ENCODE data around the gene MRPL40.

MRPL40 gene

DNA sequence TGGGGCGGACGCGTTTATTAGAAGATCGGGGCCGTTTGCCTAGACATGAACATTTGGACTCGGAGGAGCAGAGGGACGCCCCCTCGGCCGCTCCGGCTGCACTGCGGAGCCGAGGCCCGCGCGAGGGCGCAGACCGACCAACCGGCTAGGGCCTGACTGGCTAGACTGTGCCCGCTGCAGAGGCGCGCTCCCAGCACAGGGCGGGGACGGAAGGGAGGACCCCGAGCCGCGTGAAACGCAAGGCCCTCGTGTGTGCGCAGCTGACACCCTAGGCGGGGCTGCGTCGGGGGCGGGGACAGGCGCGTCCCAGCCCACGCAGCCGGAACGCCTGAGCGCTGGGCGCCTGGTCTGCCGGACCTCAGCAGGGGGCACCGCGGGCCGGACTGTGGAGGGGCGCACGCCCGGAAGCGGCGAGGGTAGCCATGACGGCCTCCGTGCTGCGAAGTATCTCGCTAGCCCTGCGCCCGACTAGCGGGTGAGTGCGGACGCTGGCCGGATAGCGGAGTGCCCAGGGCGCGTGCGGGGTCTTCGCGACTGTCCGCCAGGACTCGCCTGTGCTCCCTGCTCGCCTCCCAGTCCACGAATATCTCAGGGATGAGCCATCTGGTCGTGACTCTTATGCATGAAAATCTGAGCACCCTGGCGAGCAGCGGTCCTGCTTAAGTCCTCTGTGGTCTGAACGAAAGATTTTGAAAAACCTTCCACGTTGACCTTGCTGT is at the start of gene MRPL40:
MRPL40 (plus strand) TSS at position 413 of the 719 bp plus-strand sequence; CDS start at position 423, 10 bp downstream.
- H3K4me3 ChIP-seq (ENCODE audit: control insufficient read depth, low read depth, low read length), result peak within 1 kb of the TSS; percentile 88
- DNase-seq (ENCODE audit: low read depth), result peak; percentile 92
- TF ChIP-seq, protein P1, sequence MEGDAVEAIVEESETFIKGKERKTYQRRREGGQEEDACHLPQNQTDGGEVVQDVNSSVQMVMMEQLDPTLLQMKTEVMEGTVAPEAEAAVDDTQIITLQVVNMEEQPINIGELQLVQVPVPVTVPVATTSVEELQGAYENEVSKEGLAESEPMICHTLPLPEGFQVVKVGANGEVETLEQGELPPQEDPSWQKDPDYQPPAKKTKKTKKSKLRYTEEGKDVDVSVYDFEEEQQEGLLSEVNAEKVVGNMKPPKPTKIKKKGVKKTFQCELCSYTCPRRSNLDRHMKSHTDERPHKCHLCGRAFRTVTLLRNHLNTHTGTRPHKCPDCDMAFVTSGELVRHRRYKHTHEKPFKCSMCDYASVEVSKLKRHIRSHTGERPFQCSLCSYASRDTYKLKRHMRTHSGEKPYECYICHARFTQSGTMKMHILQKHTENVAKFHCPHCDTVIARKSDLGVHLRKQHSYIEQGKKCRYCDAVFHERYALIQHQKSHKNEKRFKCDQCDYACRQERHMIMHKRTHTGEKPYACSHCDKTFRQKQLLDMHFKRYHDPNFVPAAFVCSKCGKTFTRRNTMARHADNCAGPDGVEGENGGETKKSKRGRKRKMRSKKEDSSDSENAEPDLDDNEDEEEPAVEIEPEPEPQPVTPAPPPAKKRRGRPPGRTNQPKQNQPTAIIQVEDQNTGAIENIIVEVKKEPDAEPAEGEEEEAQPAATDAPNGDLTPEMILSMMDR (conservative IDR thresholded peaks at IDR 0.05; ENCODE audit: control insufficient read depth, insufficient read depth, low read depth, low read length), result no peak

DNA sequence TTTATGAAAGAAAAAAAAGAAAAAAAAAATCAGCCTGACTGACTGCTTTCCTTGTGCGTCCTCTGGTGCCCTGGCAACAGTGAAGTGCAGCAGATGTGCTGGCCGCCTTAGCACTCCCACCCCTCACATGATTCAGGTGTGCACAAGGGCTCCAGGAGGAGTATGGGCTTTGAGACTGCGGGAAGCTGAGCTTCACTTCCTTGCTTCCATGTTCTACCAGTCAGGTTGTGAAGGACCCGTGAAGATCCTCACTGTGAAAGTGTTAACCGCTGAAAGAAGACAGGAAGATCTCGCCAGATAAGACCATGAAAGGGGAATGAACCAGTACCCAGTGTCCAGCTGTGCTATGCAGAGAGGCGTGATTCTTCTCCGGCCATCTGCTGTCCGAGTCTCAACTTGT is 49.1 kb upstream of the MRPL40 start:
- H3K4me3 ChIP-seq (ENCODE audit: control insufficient read depth, low read depth, low read length), result no peak overlapping the region
- TF ChIP-seq, protein P1 (conservative IDR thresholded peaks at IDR 0.05; ENCODE audit: control insufficient read depth, insufficient read depth, low read depth, low read length), result no peak
- DNase-seq (ENCODE audit: low read depth), result no peak

DNA sequence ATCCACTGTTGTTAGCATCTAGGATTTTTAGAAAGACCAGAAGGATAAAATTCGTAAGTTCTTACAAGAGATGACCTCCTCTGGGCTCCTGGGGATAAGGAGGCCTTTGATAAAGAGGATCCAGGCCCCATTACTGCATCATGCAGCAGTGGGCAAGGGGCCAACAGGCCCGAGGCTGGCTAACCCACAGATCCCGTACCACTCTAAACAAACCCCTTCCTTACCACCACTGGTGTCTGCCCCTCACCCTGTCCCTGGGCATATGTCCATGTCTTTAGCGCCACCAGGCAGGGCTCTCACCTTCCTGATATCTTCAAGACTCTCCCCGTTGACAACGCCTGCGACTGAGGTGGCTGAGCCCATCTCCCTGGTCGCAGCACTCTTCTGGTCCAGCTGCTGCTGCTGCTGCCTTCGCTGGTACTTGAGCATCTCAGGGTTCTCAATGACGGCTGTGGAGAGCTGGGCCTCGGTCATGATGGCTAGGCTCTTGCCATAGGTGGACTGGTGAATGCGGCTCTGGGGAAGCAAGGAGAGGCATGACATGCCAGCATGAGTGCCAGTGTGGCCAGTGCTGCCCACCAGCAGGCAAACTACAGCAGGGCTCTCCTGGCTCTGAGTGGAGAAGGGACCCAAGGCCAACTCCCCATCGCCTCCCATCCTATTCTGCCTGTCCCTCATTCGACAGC is 47.0 kb upstream of the MRPL40 start:
- DNase-seq (ENCODE audit: low read depth), result no peak
- H3K4me3 ChIP-seq (ENCODE audit: control insufficient read depth, low read depth, low read length), result no peak overlapping the region
- TF ChIP-seq, protein P1 (conservative IDR thresholded peaks at IDR 0.05; ENCODE audit: control insufficient read depth, insufficient read depth, low read depth, low read length), result no peak

DNA sequence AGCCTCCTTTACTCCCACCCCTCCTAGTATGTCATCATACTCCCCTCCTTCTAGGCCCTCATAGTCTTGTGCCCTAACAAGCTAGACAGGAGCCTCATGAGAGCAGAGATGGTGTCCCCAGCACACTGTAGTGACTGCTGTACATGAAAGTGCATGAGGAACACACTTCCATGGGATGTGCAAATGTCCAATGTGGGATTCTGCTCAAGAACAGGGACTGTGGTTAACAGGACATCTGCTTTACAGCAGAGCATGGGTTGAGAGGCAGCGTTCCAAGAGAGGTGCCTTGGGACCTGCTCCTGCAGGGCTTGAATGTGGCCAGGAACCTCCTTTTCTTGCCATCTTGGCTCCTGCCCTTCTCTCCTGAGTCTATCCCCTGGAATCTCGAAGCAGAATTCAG is 46.1 kb upstream of the MRPL40 start:
- DNase-seq (ENCODE audit: low read depth), result no peak
- no peak overlapping the region for H3K4me3 ChIP-seq (ENCODE audit: control insufficient read depth, low read depth, low read length)
- TF ChIP-seq, protein P1 (conservative IDR thresholded peaks at IDR 0.05; ENCODE audit: control insufficient read depth, insufficient read depth, low read depth, low read length), result no peak

DNA sequence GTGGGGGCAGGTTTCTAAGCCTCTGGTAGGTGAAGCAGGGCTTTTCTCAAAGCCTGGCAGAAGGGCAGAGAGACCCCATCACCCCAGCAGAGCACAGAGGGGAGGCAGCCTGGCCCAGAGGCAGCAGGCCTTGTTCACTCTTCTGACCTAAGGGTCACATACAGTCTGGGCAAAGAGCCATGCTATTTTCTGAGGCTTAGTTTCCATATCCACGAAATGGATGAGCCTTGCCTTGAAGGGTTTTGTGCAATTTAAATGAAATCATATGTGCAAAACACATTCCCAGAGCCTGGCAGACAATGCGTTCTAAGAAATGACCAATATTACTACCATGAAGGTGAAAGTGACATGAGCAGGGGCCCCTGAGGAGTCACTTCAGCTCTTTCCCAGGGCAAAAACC is 45.3 kb upstream of the MRPL40 start:
- TF ChIP-seq, protein P1 (conservative IDR thresholded peaks at IDR 0.05; ENCODE audit: control insufficient read depth, insufficient read depth, low read depth, low read length), result no peak
- H3K4me3 ChIP-seq (ENCODE audit: control insufficient read depth, low read depth, low read length), result no peak overlapping the region

DNA sequence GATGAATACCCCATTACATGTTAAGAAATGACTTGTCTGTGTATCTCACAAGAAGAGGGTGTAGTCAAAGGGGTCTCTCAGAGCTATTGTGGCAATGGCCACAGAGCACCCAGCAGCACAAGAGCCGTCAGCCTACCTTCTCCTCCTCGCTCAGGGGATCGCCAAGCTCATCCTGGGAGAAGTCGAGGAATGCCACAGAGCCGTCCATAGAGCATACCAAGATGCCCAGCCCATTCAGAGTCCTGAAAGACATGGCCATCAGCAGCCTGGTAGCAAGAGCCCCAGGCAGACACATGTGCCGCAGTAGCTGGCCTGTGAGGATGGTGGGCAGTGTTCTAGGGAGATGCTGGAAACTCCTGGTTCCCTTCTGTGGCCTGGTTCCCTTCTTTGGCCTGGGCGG is 44.8 kb upstream of the MRPL40 start:
- DNase-seq (ENCODE audit: low read depth), result no peak
- TF ChIP-seq, protein P1 (conservative IDR thresholded peaks at IDR 0.05; ENCODE audit: control insufficient read depth, insufficient read depth, low read depth, low read length), result no peak
- H3K4me3 ChIP-seq (ENCODE audit: control insufficient read depth, low read depth, low read length), result no peak overlapping the region

More for the DNA sequence above, 45.3 kb upstream of the MRPL40 start:
- peak; percentile 25 for DNase-seq (ENCODE audit: low read depth)

Data from fibroblast of mammary gland (primary cell).